OCI-LY7 (cell line): ENCODE data around the gene CILP2. TPM values are rescaled to one million over a fixed set of nuclear protein-coding genes. Genes with fewer than 3 reads are reported as not detected.
A peak's percentile ranks its signal among the peaks of the same experiment; 100 is the strongest.

Source experiments
- BruUV-seq: library from RNA; stranded (reverse); fragments of 400-500 nt; replicated peaks from 2 replicates; lab custom pipeline; 2021; lab: Mats Ljungman, UMichigan
- CTCF ChIA-PET: fragments of 300-600 bp; sonication (Branson Sonifier 250); formaldehyde crosslinking; loops from one replicate; lab custom pipeline; 2022; ENCODE audit warnings: antibody characterized with exemption; ENCODE audit not compliant: unreplicated experiment; lab: Charles Lee
- POLR2A ChIA-PET: fragments of 300-600 bp; sonication (Branson Sonifier 250); formaldehyde crosslinking; loops from one replicate; lab custom pipeline; 2022; ENCODE audit warnings: antibody characterized with exemption; lab: Charles Lee
- DNase-seq: peaks from one replicate; pipeline ENCODE4 v3.0.0-alpha.2; 2015; ENCODE audit warnings: low spot score
- H2AFZ ChIP-seq: fragments of 200-600 bp; sonication (generic), shearing (Covaris generic); 2 replicates; pipeline ENCODE4 v1.6.1; 2014; ENCODE audit warnings: mild to moderate bottlenecking, antibody characterized with exemption, low read length, moderate library complexity
- H3K27ac ChIP-seq: fragments of 200-600 bp; sonication (generic); 2 replicates; pipeline ENCODE4 v1.5.1; 2014; ENCODE audit warnings: mixed run types, low read depth, mild to moderate bottlenecking, moderate library complexity, low read length, inconsistent platforms; ENCODE audit not compliant: poor library complexity, severe bottlenecking
- H3K36me3 ChIP-seq: fragments of 200-600 bp; sonication (generic); 2 replicates; pipeline ENCODE4 v1.6.1; 2014; ENCODE audit warnings: mild to moderate bottlenecking, antibody characterized with exemption, low read length, moderate library complexity, mixed read lengths; ENCODE audit not compliant: insufficient read depth
- H3K4me1 ChIP-seq: fragments of 200-600 bp; sonication (generic); 2 replicates; pipeline ENCODE4 v1.5.1; 2014; ENCODE audit warnings: mild to moderate bottlenecking, low read length; ENCODE audit not compliant: insufficient read depth, poor library complexity, severe bottlenecking
- H3K4me2 ChIP-seq: fragments of 200-600 bp; sonication (generic); 2 replicates; pipeline ENCODE4 v1.6.1; 2014; ENCODE audit warnings: mild to moderate bottlenecking, low read length
- H3K4me3 ChIP-seq: fragments of 200-600 bp; sonication (generic); 2 replicates; pipeline ENCODE4 v1.5.1; 2014; ENCODE audit warnings: mild to moderate bottlenecking, low read depth, low read length; ENCODE audit not compliant: poor library complexity, severe bottlenecking
- H3K79me2 ChIP-seq: fragments of 200-600 bp; sonication (generic); 2 replicates; pipeline ENCODE4 v1.6.1; 2016; ENCODE audit warnings: low read depth, mild to moderate bottlenecking, low read length, moderate library complexity, mixed read lengths; ENCODE audit not compliant: insufficient read depth
- H3K9me2 ChIP-seq: fragments of 200-600 bp; sonication (generic); 2 replicates; pipeline ENCODE4 v1.6.1; 2016; ENCODE audit warnings: mild to moderate bottlenecking, low read length, mixed read lengths; ENCODE audit not compliant: insufficient read depth
- H3K9me3 ChIP-seq: fragments of 200-600 bp; sonication (generic); 2 replicates; pipeline ENCODE4 v1.6.1; 2014; ENCODE audit warnings: mild to moderate bottlenecking, mixed run types, low read length, mixed read lengths
- H4K20me1 ChIP-seq: fragments of 200-600 bp; sonication (generic); 2 replicates; pipeline ENCODE4 v1.6.1; 2014; ENCODE audit warnings: mild to moderate bottlenecking, antibody characterized with exemption, low read length, moderate library complexity, mixed read lengths; ENCODE audit not compliant: insufficient read depth
- EZH2phosphoT487 ChIP-seq: fragments of 200-600 bp; sonication (generic); IDR thresholded peaks from 2 replicates; pipeline ENCODE4 v1.6.1; 2018; ENCODE audit warnings: low read depth, borderline replicate concordance, mild to moderate bottlenecking, mixed run types, antibody characterized with exemption, low read length, moderate library complexity, mixed read lengths
- intact Hi-C: fragments of 100-400 bp; cut with micrococcal nuclease; formaldehyde crosslinking; loops from one replicate; pipeline ENCODE4 v1.10.0; 2022; ENCODE audit not compliant: unreplicated experiment
- total RNA-seq, 2 experiments: library from RNA; depleted of rRNA in 1 of 2; stranded (reverse); fragments of >200 nt in 1 of 2; shearing (Covaris generic) in 1 of 2; gene quantifications; 2 replicates each; pipeline ENCODE4 v1.2.3, GENCODE V29; 2014 to 2022
- TF ChIP-seq, protein P1 (sequence below): fragments of 200-600 bp; sonication (generic); conservative IDR thresholded peaks from 2 replicates; pipeline ENCODE4 v1.5.1; 2014; ENCODE audit warnings: mild to moderate bottlenecking, antibody characterized with exemption, low read length, moderate library complexity, mixed read lengths

The CILP2 gene
- total RNA-seq, 2 experiments from 2014 or later, result 0.19 to 0.51 TPM

DNA sequence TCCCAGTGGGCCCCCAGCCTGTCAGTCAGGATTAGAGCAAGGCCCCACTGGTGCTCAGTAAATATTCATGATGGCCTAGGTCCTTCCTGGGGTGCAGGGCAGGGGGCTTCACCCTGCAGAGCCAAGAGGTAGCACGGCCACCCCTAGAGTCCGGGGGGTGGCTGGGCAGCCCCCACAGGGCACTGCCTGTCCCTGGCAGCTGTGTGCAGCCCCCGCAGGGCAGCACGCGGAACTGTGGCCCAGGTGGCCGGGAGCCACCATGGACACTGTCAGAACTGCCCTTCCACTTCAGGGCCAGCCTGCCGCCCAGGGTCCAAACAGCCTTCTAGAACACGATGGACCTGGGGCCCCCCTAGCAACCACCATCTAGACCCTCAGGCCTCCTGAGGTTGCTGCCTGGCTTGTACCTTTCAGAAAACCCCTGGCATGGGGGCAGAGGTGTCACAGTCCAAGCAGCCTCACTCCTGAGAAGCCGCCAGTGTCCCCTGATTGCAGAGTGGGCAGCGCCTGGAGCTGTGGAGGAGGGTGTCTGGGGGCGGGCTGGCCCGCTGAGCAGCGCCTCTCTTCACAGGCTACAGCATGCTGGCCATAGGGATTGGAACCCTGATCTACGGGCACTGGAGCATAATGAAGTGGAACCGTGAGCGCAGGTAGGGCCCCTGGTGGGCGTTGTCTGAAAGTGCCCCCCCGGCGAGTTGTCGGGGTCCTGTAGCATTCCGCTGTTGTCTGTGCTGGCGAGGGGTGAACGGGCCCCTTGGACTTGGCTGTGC lies 12.3 kb upstream of the CILP2 start:
- Histone ChIP-seq H3K4me2 (peak overlapping the region; percentile 100), H3K9me2 (no peaks in the 10 kb centered on the region), H3K27ac (peak overlapping the region; percentile 74), H2AFZ (no peak overlapping the region), H3K4me3 (peak overlapping the region; percentile 65), H3K9me3 (no peaks in the 10 kb centered on the region), H4K20me1 (no peaks in the 10 kb centered on the region), H3K4me1 (peaks cover 59% of the 10 kb centered on the region), H3K79me2 (peaks cover 50% of the 10 kb centered on the region), H3K36me3 (peaks cover 53% of the 10 kb centered on the region)
- CTCF ChIA-PET, result no interaction called here
- peak; percentile 45 for DNase-seq
- BruUV-seq, result no TSS peak
- POLR2A ChIA-PET, result interaction anchor here (0.7 to 2.0 kb wide), 2 partner anchors 10 to 580 kb away, joined by 3 to 7 read pairs; partner anchors contain the start of genes NDUFA13 and TSSK6
- TF ChIP-seq EZH2phosphoT487, result no peak
- TF ChIP-seq, protein P1, sequence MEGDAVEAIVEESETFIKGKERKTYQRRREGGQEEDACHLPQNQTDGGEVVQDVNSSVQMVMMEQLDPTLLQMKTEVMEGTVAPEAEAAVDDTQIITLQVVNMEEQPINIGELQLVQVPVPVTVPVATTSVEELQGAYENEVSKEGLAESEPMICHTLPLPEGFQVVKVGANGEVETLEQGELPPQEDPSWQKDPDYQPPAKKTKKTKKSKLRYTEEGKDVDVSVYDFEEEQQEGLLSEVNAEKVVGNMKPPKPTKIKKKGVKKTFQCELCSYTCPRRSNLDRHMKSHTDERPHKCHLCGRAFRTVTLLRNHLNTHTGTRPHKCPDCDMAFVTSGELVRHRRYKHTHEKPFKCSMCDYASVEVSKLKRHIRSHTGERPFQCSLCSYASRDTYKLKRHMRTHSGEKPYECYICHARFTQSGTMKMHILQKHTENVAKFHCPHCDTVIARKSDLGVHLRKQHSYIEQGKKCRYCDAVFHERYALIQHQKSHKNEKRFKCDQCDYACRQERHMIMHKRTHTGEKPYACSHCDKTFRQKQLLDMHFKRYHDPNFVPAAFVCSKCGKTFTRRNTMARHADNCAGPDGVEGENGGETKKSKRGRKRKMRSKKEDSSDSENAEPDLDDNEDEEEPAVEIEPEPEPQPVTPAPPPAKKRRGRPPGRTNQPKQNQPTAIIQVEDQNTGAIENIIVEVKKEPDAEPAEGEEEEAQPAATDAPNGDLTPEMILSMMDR, result peak; percentile 50
- intact Hi-C loops, result no loop called here

DNA sequence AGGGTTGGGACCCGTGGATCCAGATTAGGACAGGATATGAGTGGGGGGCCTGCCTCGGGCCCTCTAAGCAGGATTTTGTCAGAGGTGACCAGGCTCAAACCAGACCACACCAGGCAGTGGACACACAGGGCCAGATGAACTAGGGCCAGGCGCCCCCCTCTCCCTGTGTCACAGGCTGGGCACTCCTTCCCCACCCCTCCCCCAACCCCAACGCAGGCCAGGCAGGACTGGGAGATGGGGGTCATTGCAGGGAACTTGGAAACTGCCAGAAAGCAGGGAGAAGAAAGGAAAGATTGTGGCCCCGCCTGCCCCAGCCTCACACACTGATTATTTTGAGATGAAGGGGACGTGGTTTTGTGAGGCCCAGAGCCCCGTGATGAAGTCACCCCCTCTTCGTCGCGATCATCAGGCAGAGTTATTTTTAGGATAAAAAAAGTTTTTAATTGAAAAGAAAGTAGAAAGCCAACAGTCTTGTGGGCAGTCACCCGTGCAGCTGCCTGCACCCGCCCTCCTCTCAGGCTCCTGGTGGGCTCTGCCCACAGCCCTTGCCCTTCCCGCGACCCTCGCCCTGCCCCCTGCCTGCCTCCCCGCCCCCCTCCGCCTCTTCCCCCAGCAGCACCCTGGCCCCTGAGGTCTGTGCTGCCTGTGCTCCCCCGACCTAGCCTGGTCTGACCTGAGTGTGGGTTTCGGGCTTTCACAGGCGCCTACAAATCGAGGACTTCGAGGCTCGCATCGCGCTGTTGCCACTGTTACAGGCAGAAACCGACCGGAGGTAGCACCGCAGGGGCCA lies 11.3 kb upstream of the CILP2 start:
- Histone ChIP-seq H3K9me3 (no peaks in the 10 kb centered on the region), H3K79me2 (peaks cover 41% of the 10 kb centered on the region), H2AFZ (no peak overlapping the region), H4K20me1 (no peaks in the 10 kb centered on the region), H3K4me1 (peaks cover 55% of the 10 kb centered on the region), H3K4me3 (peak overlapping the region; percentile 65), H3K9me2 (no peaks in the 10 kb centered on the region), H3K27ac (peak overlapping the region; percentile 74), H3K4me2 (peak overlapping the region; percentile 100), H3K36me3 (peaks cover 49% of the 10 kb centered on the region)
- POLR2A ChIA-PET, result no interaction called here
- TF ChIP-seq EZH2phosphoT487, result no peak
- TF ChIP-seq, protein P1, result no peak
- intact Hi-C loops, result no loop called here
- DNase-seq, result peak; percentile 33
- CTCF ChIA-PET, result interaction anchor here (0.6 kb wide), 1 partner anchor 127 kb away, joined by 3 read pairs; no protein-coding TSS in a partner anchor
- no TSS peak for BruUV-seq
